Gastrocnemius medialis (tissue), 4 donors: ENCODE results near the gene PTPN6.

Source experiments
- POLR2A ChIP-seq, 2 donors: fragments of 450-650 bp; IDR thresholded peaks; one replicate each; pipeline ENCODE4 v1.6.1; 2017; ENCODE audit warnings: antibody characterized with exemption in 2 of 2, mild to moderate bottlenecking in 2 of 2, moderate library complexity in 2 of 2
- TF ChIP-seq, protein P1 (sequence below), 5 experiments: fragments of 450-650 bp in 3 of 5; fragments of 200-600 bp in 2 of 5; sonication (generic) in 2 of 5; IDR thresholded peaks in 4 of 5; conservative IDR thresholded peaks in 1 of 5; 1 replicate in 4 of 5; 2 replicates in 1 of 5; pipeline ENCODE4 v1.5.1; 2016 to 2019; ENCODE audit warnings: antibody characterized with exemption in 5 of 5, mild to moderate bottlenecking in 3 of 5, moderate library complexity in 3 of 5

DNA sequence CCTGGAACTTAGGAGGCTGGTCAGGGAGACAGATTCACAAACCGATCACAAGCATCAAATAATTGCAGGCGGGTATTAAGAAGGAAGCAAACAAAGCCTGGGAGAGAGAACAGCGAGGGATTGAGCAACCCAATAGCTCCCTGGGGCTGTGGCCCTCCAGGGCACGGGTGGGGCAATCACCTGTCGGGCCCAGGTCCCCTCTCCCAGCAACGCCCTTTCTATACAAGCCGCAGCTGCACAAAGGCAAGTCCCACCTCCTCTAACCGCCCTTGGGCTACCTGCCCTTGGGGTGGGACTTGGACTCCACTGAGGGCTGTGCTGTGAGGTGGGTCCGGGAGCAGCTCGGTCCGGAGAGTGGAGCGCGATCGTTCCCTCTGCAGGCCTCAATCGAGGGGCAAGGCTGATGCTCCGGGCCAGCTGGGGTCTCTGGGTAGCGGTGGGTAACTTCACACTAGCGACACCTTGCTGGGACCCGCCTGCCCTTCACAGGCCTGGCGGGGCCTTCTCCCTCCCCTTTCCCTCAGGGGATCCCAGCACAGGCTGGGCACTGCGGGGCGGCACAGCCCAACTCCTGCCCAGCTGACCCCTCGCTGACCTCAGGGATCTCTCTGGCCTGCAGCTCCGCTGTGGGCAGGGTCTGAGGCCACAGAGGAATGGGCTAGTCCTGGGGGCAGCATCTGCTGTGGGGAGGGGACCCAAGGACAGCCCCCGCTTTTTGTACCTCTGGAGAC is 11.3 kb downstream of the PTPN6 start:
- TF ChIP-seq, protein P1, sequence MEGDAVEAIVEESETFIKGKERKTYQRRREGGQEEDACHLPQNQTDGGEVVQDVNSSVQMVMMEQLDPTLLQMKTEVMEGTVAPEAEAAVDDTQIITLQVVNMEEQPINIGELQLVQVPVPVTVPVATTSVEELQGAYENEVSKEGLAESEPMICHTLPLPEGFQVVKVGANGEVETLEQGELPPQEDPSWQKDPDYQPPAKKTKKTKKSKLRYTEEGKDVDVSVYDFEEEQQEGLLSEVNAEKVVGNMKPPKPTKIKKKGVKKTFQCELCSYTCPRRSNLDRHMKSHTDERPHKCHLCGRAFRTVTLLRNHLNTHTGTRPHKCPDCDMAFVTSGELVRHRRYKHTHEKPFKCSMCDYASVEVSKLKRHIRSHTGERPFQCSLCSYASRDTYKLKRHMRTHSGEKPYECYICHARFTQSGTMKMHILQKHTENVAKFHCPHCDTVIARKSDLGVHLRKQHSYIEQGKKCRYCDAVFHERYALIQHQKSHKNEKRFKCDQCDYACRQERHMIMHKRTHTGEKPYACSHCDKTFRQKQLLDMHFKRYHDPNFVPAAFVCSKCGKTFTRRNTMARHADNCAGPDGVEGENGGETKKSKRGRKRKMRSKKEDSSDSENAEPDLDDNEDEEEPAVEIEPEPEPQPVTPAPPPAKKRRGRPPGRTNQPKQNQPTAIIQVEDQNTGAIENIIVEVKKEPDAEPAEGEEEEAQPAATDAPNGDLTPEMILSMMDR (IDR thresholded peaks at IDR 0.05 in 4 of 5, conservative IDR thresholded peaks at IDR 0.05 in 1 of 5): no peak
- TF ChIP-seq POLR2A (IDR thresholded peaks at IDR 0.05): no peak
